Adipocyte (in vitro differentiated cells): Measurements from ENCODE around the gene UQCRQ.
"Not testable (repeated sequence)": the region's sequence is repeated elsewhere in the genome, so short reads cannot be mapped to it uniquely, and the experiment has no call there.

ENCODE experiments used
- DNase-seq: peaks from one replicate; pipeline ENCODE4 v3.0.0-alpha.2; 2015; ENCODE audit warnings: low read depth
- H3K27me3 ChIP-seq: replicated peaks from 2 replicates; pipeline ENCODE4 v1.7.0; 2013; ENCODE audit warnings: mild to moderate bottlenecking, low read length, moderate library complexity; ENCODE audit not compliant: control insufficient read depth, insufficient read depth
- H3K36me3 ChIP-seq: 2 replicates; pipeline ENCODE4 v1.7.0; 2013; ENCODE audit warnings: low read length, mild to moderate bottlenecking, moderate library complexity; ENCODE audit not compliant: control insufficient read depth, insufficient read depth, severe bottlenecking
- H3K4me1 ChIP-seq: 2 replicates; pipeline ENCODE4 v1.7.0; 2013; ENCODE audit warnings: mild to moderate bottlenecking, low read length, moderate library complexity; ENCODE audit not compliant: control insufficient read depth, insufficient read depth
- H3K4me3 ChIP-seq: 2 replicates; pipeline ENCODE4 v1.7.0; 2013; ENCODE audit warnings: mild to moderate bottlenecking, low read length, moderate library complexity
- H3K9ac ChIP-seq: 2 replicates; pipeline ENCODE4 v1.7.0; 2013; ENCODE audit warnings: mild to moderate bottlenecking, low read length, moderate library complexity
- H3K9me3 ChIP-seq: 2 replicates; pipeline ENCODE4 v1.7.0; 2013; ENCODE audit warnings: mild to moderate bottlenecking, low read length, moderate library complexity; ENCODE audit not compliant: control insufficient read depth

UQCRQ gene

GRCh38 chr5:132854301-132854700 lies 12.1 kb upstream of the UQCRQ start:
- Histone ChIP-seq H3K4me3 (no peak overlapping the region), H3K9ac (no peak overlapping the region), H3K9me3 (no peaks in the 10 kb centered on the region), H3K36me3 (no peaks in the 10 kb centered on the region), H3K4me1 (peaks cover 4% of the 10 kb centered on the region), H3K27me3 (no peaks in the 10 kb centered on the region)
- no peak for DNase-seq

- not testable (repeated sequence) for H3K4me3 ChIP-seq, H3K9ac ChIP-seq, H3K27me3 ChIP-seq, H3K4me1 ChIP-seq, H3K9me3 ChIP-seq, DNase-seq, H3K36me3 ChIP-seq
Observed at GRCh38 chr5:132854992-132855391, 11.4 kb upstream of the UQCRQ start.

- Histone ChIP-seq H3K27me3 (no peaks in the 10 kb centered on the region), H3K9ac (no peak overlapping the region), H3K4me1 (no peaks in the 10 kb centered on the region), H3K4me3 (no peak overlapping the region), H3K9me3 (no peaks in the 10 kb centered on the region), H3K36me3 (no peaks in the 10 kb centered on the region)
- no peak for DNase-seq
Observed at GRCh38 chr5:132856011-132856410, 10.4 kb upstream of the UQCRQ start.

GRCh38 chr5:132859889-132860437 lies 6.5 kb upstream of the UQCRQ start:
- Histone ChIP-seq H3K4me3 (no peak overlapping the region), H3K4me1 (no peaks in the 10 kb centered on the region), H3K36me3 (no peaks in the 10 kb centered on the region), H3K9me3 (no peaks in the 10 kb centered on the region), H3K9ac (no peak overlapping the region), H3K27me3 (no peaks in the 10 kb centered on the region)
- no peak for DNase-seq

- DNase-seq, result no peak
- peaks cover 2% of the 10 kb centered on the region for H3K4me1 ChIP-seq
- no peaks in the 10 kb centered on the region for H3K27me3 ChIP-seq
- no peaks in the 10 kb centered on the region for H3K9me3 ChIP-seq
- no peak overlapping the region for H3K4me3 ChIP-seq
- no peak overlapping the region for H3K9ac ChIP-seq
- H3K36me3 ChIP-seq, result no peaks in the 10 kb centered on the region
Observed at GRCh38 chr5:132860742-132861141, 5.7 kb upstream of the UQCRQ start.

GRCh38 chr5:132865668-132866341 lies 637 bp upstream of the UQCRQ start:
- DNase-seq, result no peak
- H3K4me3 ChIP-seq, result peak overlapping the region; percentile 89
- H3K9ac ChIP-seq, result peak overlapping the region; percentile 93
- H3K9me3 ChIP-seq, result no peaks in the 10 kb centered on the region
- no peaks in the 10 kb centered on the region for H3K27me3 ChIP-seq
- H3K4me1 ChIP-seq, result peaks cover 11% of the 10 kb centered on the region
- H3K36me3 ChIP-seq, result peaks cover 26% of the 10 kb centered on the region

- H3K4me3 ChIP-seq, result peak overlapping the region; percentile 89
- H3K9me3 ChIP-seq, result no peaks in the 10 kb centered on the region
- no peak for DNase-seq
- no peaks in the 10 kb centered on the region for H3K27me3 ChIP-seq
- peaks cover 26% of the 10 kb centered on the region for H3K36me3 ChIP-seq
- H3K9ac ChIP-seq, result peak overlapping the region; percentile 93
- H3K4me1 ChIP-seq, result peaks cover 16% of the 10 kb centered on the region
Observed at GRCh38 chr5:132867046-132867451, 607 bp downstream of the UQCRQ start.

- Histone ChIP-seq H3K36me3 (peaks cover 32% of the 10 kb centered on the region), H3K4me1 (peaks cover 27% of the 10 kb centered on the region), H3K9me3 (no peaks in the 10 kb centered on the region), H3K4me3 (no peak overlapping the region), H3K9ac (no peak overlapping the region), H3K27me3 (no peaks in the 10 kb centered on the region)
- DNase-seq, result no peak
Observed at GRCh38 chr5:132868754-132869153, 2.3 kb downstream of the UQCRQ start.

GRCh38 chr5:132870801-132871200 lies 4.4 kb downstream of the UQCRQ start:
- H3K4me3 ChIP-seq, result no peak overlapping the region
- DNase-seq, result no peak
- H3K9me3 ChIP-seq, result no peaks in the 10 kb centered on the region
- H3K27me3 ChIP-seq, result no peaks in the 10 kb centered on the region
- peaks cover 50% of the 10 kb centered on the region for H3K36me3 ChIP-seq
- H3K9ac ChIP-seq, result no peak overlapping the region
- peaks cover 25% of the 10 kb centered on the region for H3K4me1 ChIP-seq

- DNase-seq, result no peak
- Histone ChIP-seq H3K4me3 (no peak overlapping the region), H3K9ac (no peak overlapping the region), H3K4me1 (peaks cover 24% of the 10 kb centered on the region), H3K36me3 (peaks cover 50% of the 10 kb centered on the region), H3K9me3 (no peaks in the 10 kb centered on the region), H3K27me3 (no peaks in the 10 kb centered on the region)
Observed at GRCh38 chr5:132871459-132872284, 5.2 kb downstream of the UQCRQ start.

GRCh38 chr5:132872788-132873118 lies 6.3 kb downstream of the UQCRQ start:
- DNase-seq, result no peak
- H3K9ac ChIP-seq, result no peak overlapping the region
- peaks cover 53% of the 10 kb centered on the region for H3K36me3 ChIP-seq
- no peaks in the 10 kb centered on the region for H3K27me3 ChIP-seq
- peaks cover 21% of the 10 kb centered on the region for H3K4me1 ChIP-seq
- H3K4me3 ChIP-seq, result no peak overlapping the region
- H3K9me3 ChIP-seq, result no peaks in the 10 kb centered on the region
